ENCODE data around the gene COASY. TPM values are rescaled to one million over a fixed set of nuclear protein-coding genes. Genes with fewer than 3 reads are reported as not detected.

Gene COASY
- total and polyA plus RNA-seq, 2 experiments from 2014 or later: 60.1 to 72.1 TPM

DNA sequence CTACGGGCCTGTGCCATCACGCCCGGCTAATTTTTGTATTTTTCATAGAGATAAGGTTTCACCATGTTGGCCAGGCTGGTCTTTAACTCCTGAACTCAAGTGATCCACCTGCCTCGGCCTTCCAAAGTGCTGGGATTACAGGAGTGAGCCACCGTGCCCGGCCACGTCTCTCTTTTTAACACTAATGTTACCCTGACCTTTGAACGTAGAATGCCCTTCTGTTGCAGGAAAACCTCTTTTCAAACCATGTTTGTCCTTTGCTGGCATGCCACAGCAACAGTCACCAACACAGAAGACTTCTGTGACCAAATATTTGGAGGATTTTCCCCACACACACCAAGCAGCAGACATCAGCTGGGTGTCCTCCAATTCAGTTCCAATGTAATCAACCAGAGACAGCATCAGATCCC is 17.1 kb upstream of the COASY start:
- 0 out of 2 replicates have a peak, but pooled peaks cover 2% of the 10 kb centered on the region for H3K79me2 ChIP-seq (replicated peaks; ENCODE audit: insufficient read depth)
- peaks cover 14% of the 10 kb centered on the region for H3F3A ChIP-seq (replicated peaks; ENCODE audit: low read depth)
- no peak for TF ChIP-seq STAT1 (IDR thresholded peaks at IDR 0.05; ENCODE audit: unreplicated experiment)
- TF ChIP-seq JUNB (IDR thresholded peaks at IDR 0.05; ENCODE audit: unreplicated experiment): no peak
- TF ChIP-seq ZNF331 (CRISPR knock-in tag; IDR thresholded peaks at IDR 0.05; ENCODE audit: low read depth): no peak
- TF ChIP-seq, protein P1, sequence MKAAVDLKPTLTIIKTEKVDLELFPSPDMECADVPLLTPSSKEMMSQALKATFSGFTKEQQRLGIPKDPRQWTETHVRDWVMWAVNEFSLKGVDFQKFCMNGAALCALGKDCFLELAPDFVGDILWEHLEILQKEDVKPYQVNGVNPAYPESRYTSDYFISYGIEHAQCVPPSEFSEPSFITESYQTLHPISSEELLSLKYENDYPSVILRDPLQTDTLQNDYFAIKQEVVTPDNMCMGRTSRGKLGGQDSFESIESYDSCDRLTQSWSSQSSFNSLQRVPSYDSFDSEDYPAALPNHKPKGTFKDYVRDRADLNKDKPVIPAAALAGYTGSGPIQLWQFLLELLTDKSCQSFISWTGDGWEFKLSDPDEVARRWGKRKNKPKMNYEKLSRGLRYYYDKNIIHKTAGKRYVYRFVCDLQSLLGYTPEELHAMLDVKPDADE (IDR thresholded peaks at IDR 0.05): no peak
- no peak for TF ChIP-seq ZNF114 (CRISPR knock-in tag; IDR thresholded peaks at IDR 0.05)
- TF ChIP-seq NANOG (IDR thresholded peaks at IDR 0.05; ENCODE audit: borderline replicate concordance): no peak
- TF ChIP-seq, protein P2, sequence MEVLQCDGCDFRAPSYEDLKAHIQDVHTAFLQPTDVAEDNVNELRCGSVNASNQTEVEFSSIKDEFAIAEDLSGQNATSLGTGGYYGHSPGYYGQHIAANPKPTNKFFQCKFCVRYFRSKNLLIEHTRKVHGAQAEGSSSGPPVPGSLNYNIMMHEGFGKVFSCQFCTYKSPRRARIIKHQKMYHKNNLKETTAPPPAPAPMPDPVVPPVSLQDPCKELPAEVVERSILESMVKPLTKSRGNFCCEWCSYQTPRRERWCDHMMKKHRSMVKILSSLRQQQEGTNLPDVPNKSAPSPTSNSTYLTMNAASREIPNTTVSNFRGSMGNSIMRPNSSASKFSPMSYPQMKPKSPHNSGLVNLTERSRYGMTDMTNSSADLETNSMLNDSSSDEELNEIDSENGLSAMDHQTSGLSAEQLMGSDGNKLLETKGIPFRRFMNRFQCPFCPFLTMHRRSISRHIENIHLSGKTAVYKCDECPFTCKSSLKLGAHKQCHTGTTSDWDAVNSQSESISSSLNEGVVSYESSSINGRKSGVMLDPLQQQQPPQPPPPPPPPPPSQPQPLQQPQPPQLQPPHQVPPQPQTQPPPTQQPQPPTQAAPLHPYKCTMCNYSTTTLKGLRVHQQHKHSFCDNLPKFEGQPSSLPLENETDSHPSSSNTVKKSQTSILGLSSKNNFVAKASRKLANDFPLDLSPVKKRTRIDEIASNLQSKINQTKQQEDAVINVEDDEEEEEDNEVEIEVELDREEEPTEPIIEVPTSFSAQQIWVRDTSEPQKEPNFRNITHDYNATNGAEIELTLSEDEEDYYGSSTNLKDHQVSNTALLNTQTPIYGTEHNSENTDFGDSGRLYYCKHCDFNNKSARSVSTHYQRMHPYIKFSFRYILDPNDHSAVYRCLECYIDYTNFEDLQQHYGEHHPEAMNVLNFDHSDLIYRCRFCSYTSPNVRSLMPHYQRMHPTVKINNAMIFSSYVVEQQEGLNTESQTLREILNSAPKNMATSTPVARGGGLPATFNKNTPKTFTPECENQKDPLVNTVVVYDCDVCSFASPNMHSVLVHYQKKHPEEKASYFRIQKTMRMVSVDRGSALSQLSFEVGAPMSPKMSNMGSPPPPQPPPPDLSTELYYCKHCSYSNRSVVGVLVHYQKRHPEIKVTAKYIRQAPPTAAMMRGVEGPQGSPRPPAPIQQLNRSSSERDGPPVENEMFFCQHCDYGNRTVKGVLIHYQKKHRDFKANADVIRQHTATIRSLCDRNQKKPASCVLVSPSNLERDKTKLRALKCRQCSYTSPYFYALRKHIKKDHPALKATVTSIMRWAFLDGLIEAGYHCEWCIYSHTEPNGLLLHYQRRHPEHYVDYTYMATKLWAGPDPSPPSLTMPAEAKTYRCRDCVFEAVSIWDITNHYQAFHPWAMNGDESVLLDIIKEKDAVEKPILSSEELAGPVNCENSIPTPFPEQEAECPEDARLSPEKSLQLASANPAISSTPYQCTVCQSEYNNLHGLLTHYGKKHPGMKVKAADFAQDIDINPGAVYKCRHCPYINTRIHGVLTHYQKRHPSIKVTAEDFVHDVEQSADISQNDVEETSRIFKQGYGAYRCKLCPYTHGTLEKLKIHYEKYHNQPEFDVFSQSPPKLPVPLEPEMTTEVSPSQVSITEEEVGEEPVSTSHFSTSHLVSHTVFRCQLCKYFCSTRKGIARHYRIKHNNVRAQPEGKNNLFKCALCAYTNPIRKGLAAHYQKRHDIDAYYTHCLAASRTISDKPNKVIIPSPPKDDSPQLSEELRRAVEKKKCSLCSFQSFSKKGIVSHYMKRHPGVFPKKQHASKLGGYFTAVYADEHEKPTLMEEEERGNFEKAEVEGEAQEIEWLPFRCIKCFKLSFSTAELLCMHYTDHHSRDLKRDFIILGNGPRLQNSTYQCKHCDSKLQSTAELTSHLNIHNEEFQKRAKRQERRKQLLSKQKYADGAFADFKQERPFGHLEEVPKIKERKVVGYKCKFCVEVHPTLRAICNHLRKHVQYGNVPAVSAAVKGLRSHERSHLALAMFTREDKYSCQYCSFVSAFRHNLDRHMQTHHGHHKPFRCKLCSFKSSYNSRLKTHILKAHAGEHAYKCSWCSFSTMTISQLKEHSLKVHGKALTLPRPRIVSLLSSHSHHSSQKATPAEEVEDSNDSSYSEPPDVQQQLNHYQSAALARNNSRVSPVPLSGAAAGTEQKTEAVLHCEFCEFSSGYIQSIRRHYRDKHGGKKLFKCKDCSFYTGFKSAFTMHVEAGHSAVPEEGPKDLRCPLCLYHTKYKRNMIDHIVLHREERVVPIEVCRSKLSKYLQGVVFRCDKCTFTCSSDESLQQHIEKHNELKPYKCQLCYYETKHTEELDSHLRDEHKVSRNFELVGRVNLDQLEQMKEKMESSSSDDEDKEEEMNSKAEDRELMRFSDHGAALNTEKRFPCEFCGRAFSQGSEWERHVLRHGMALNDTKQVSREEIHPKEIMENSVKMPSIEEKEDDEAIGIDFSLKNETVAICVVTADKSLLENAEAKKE (CRISPR knock-in tag; IDR thresholded peaks at IDR 0.05): no peak
- TF ChIP-seq, protein P3, sequence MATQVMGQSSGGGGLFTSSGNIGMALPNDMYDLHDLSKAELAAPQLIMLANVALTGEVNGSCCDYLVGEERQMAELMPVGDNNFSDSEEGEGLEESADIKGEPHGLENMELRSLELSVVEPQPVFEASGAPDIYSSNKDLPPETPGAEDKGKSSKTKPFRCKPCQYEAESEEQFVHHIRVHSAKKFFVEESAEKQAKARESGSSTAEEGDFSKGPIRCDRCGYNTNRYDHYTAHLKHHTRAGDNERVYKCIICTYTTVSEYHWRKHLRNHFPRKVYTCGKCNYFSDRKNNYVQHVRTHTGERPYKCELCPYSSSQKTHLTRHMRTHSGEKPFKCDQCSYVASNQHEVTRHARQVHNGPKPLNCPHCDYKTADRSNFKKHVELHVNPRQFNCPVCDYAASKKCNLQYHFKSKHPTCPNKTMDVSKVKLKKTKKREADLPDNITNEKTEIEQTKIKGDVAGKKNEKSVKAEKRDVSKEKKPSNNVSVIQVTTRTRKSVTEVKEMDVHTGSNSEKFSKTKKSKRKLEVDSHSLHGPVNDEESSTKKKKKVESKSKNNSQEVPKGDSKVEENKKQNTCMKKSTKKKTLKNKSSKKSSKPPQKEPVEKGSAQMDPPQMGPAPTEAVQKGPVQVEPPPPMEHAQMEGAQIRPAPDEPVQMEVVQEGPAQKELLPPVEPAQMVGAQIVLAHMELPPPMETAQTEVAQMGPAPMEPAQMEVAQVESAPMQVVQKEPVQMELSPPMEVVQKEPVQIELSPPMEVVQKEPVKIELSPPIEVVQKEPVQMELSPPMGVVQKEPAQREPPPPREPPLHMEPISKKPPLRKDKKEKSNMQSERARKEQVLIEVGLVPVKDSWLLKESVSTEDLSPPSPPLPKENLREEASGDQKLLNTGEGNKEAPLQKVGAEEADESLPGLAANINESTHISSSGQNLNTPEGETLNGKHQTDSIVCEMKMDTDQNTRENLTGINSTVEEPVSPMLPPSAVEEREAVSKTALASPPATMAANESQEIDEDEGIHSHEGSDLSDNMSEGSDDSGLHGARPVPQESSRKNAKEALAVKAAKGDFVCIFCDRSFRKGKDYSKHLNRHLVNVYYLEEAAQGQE (IDR thresholded peaks at IDR 0.05; ENCODE audit: unreplicated experiment): no peak
- TF ChIP-seq EZH2phosphoT487 (IDR thresholded peaks at IDR 0.05; ENCODE audit: unreplicated experiment): no peak
- TF ChIP-seq, protein P4, sequence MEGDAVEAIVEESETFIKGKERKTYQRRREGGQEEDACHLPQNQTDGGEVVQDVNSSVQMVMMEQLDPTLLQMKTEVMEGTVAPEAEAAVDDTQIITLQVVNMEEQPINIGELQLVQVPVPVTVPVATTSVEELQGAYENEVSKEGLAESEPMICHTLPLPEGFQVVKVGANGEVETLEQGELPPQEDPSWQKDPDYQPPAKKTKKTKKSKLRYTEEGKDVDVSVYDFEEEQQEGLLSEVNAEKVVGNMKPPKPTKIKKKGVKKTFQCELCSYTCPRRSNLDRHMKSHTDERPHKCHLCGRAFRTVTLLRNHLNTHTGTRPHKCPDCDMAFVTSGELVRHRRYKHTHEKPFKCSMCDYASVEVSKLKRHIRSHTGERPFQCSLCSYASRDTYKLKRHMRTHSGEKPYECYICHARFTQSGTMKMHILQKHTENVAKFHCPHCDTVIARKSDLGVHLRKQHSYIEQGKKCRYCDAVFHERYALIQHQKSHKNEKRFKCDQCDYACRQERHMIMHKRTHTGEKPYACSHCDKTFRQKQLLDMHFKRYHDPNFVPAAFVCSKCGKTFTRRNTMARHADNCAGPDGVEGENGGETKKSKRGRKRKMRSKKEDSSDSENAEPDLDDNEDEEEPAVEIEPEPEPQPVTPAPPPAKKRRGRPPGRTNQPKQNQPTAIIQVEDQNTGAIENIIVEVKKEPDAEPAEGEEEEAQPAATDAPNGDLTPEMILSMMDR (conservative IDR thresholded peaks at IDR 0.05; ENCODE audit: low read depth in 2 of 2): no peak
- no peak overlapping the region for H3K27ac Mint-ChIP-seq
- ATAC-seq (no peak), DNase-seq (ENCODE audit: low spot score) (no peak)
- H3K27ac ChIP-seq (ENCODE audit: low read depth): no peak overlapping the region
- H4K20me1 ChIP-seq (replicated peaks; ENCODE audit: insufficient read depth): peaks cover 6% of the 10 kb centered on the region; the same call in 1 of the 2 replicates
- H3K4me3 Mint-ChIP-seq: no peak overlapping the region
- no peaks in the 10 kb centered on the region for H3K9me3 Mint-ChIP-seq
- H3K27me3 ChIP-seq (ENCODE audit: insufficient read depth): 0 out of 2 replicates have a peak, but pooled peaks cover 7% of the 10 kb centered on the region
- H3K4me1 Mint-ChIP-seq: 0 out of 3 replicates have a peak, but pooled peaks cover 3% of the 10 kb centered on the region
- H2AFZ ChIP-seq: no peak overlapping the region
- H3K9me2 ChIP-seq (ENCODE audit: insufficient read depth): no peaks in the 10 kb centered on the region
- H3K4me3 ChIP-seq: no peak overlapping the region
- H3K36me3 ChIP-seq (ENCODE audit: insufficient read depth): no peaks in the 10 kb centered on the region
- H3K4me2 ChIP-seq: no peak overlapping the region
- peaks cover 6% of the 10 kb centered on the region for H3K27me3 Mint-ChIP-seq (ENCODE audit: insufficient read depth, low read depth, poor library complexity)
- peaks cover 4% of the 10 kb centered on the region; the same call in 1 of the 2 replicates for H3K4me1 ChIP-seq (ENCODE audit: insufficient read depth)
- H3K36me3 Mint-ChIP-seq (ENCODE audit: low read depth): peaks cover 13% of the 10 kb centered on the region; the same call in 1 of the 3 replicates

All from GM23338 (cell line).